ENCODE measurements around the gene ADAMTS1.
"Not testable (repeated sequence)": the region's sequence is repeated elsewhere in the genome, so short reads cannot be mapped to it uniquely, and the experiment has no call there.

DNA sequence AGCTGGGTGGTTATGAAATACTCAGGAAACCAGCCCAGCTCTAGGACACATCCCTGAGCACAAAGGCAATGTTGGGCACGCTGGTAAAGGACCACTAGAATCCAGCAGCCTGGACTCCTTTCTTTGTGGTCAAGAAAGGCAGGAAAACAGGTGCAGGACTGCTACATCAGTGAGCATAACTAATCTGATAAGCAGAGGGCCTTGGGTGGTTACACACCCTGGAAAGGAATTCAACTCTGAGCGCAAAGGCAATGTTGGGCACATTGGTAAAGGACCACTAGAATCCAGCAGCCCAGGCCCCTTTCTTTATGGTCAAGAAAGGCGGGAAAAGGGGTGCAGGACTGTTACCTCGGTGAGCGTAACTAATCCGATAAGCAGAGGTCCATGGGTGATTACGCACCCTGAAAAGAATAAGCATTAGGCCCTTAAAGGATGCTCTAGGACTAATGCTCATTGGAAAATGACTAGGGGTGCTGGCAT is 11.7 kb upstream of the ADAMTS1 start:
- not testable (repeated sequence) for TF ChIP-seq MYC (IDR thresholded peaks at IDR 0.05; ENCODE audit: low read depth, low read length)
- TF ChIP-seq, protein P1, sequence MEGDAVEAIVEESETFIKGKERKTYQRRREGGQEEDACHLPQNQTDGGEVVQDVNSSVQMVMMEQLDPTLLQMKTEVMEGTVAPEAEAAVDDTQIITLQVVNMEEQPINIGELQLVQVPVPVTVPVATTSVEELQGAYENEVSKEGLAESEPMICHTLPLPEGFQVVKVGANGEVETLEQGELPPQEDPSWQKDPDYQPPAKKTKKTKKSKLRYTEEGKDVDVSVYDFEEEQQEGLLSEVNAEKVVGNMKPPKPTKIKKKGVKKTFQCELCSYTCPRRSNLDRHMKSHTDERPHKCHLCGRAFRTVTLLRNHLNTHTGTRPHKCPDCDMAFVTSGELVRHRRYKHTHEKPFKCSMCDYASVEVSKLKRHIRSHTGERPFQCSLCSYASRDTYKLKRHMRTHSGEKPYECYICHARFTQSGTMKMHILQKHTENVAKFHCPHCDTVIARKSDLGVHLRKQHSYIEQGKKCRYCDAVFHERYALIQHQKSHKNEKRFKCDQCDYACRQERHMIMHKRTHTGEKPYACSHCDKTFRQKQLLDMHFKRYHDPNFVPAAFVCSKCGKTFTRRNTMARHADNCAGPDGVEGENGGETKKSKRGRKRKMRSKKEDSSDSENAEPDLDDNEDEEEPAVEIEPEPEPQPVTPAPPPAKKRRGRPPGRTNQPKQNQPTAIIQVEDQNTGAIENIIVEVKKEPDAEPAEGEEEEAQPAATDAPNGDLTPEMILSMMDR (IDR thresholded peaks at IDR 0.05; ENCODE audit: low read depth, low read length): not testable (repeated sequence)
- TF ChIP-seq, protein P2, sequence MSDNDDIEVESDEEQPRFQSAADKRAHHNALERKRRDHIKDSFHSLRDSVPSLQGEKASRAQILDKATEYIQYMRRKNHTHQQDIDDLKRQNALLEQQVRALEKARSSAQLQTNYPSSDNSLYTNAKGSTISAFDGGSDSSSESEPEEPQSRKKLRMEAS (IDR thresholded peaks at IDR 0.05; ENCODE audit: low read depth, low read length): not testable (repeated sequence)
